Keratinocyte (primary cell): ENCODE data around the gene MYO10. TPM values are rescaled to one million over a fixed set of nuclear protein-coding genes. Genes with fewer than 3 reads are reported as not detected.

Experiments used
- DNase-seq: peaks from one replicate; pipeline ENCODE4 v3.0.0-alpha.2; 2011; ENCODE audit warnings: low read depth, missing footprints, low spot score
- FAIRE-seq: peaks from 2 replicates; lab custom pipeline; 2011; peaks lifted over from hg19 to GRCh38; lab: Jason Lieb, UNC
- H2AFZ ChIP-seq: 2 replicates; pipeline ENCODE4 v1.6.0; 2012; ENCODE audit warnings: low read length, control low read depth, inconsistent platforms; ENCODE audit not compliant: control insufficient read depth
- H3K27ac ChIP-seq: 2 replicates; pipeline ENCODE4 v1.5.1; 2011; ENCODE audit warnings: low read length; ENCODE audit not compliant: control insufficient read depth, insufficient read depth
- H3K27me3 ChIP-seq: 3 replicates; pipeline ENCODE4 v1.6.0; 2011; ENCODE audit warnings: low read length; ENCODE audit not compliant: control insufficient read depth, insufficient read depth; ENCODE audit errors: extremely low read depth
- H3K36me3 ChIP-seq, 2 experiments: 2 replicates in 1 of 2; 3 replicates in 1 of 2; pipeline ENCODE4 v1.5.1; 2011; ENCODE audit warnings: low read length in 2 of 2, mild to moderate bottlenecking in 1 of 2; ENCODE audit not compliant: control insufficient read depth in 2 of 2, insufficient read depth in 2 of 2; ENCODE audit errors: extremely low read depth in 1 of 2
- H3K4me1 ChIP-seq: 3 replicates; pipeline ENCODE4 v1.5.1; 2011; ENCODE audit warnings: low read length; ENCODE audit not compliant: control insufficient read depth, insufficient read depth; ENCODE audit errors: extremely low read depth
- H3K4me2 ChIP-seq: 3 replicates; pipeline ENCODE4 v1.6.0; 2011; ENCODE audit warnings: low read depth, low read length; ENCODE audit not compliant: control insufficient read depth, insufficient read depth; ENCODE audit errors: extremely low read depth
- H3K4me3 ChIP-seq, 3 experiments: fragments of 200-600 bp in 1 of 3; sonication (generic) in 1 of 3; 2 replicates in 2 of 3; 3 replicates in 1 of 3; pipeline ENCODE4 v1.5.1; 2011 to 2016; ENCODE audit warnings: low read length in 3 of 3, mild to moderate bottlenecking in 3 of 3, control low read depth in 2 of 3, inconsistent platforms in 1 of 3, low read depth in 1 of 3, mixed read lengths in 1 of 3, mixed run types in 1 of 3, moderate library complexity in 1 of 3; ENCODE audit not compliant: control insufficient read depth in 2 of 3, insufficient read depth in 2 of 3; ENCODE audit errors: extremely low read depth in 1 of 3
- H3K79me2 ChIP-seq: 2 replicates; pipeline ENCODE4 v1.6.0; 2012; ENCODE audit warnings: low read length; ENCODE audit not compliant: control insufficient read depth, insufficient read depth
- H3K9ac ChIP-seq: 3 replicates; pipeline ENCODE4 v1.6.0; 2011; ENCODE audit warnings: low read length; ENCODE audit not compliant: control insufficient read depth, insufficient read depth; ENCODE audit errors: extremely low read depth
- H3K9me1 ChIP-seq: 3 replicates; pipeline ENCODE4 v1.6.0; 2011; ENCODE audit warnings: low read length; ENCODE audit not compliant: control insufficient read depth, insufficient read depth; ENCODE audit errors: extremely low read depth
- H3K9me3 ChIP-seq: 2 replicates; pipeline ENCODE4 v1.5.1; 2012; ENCODE audit warnings: low read depth, low read length; ENCODE audit not compliant: control insufficient read depth
- H4K20me1 ChIP-seq: 3 replicates; pipeline ENCODE4 v1.6.0; 2011; ENCODE audit warnings: low read length; ENCODE audit not compliant: control insufficient read depth, insufficient read depth; ENCODE audit errors: extremely low read depth
- EZH2 ChIP-seq: IDR thresholded peaks from one replicate; pipeline ENCODE4 v1.6.1; 2012; ENCODE audit warnings: inconsistent platforms, mild to moderate bottlenecking, low read length, moderate library complexity
- dilution Hi-C: fragments of 300-500 bp; cut with MboI; formaldehyde crosslinking; loops from one replicate; pipeline ENCODE4 v1.7.0; 2020; ENCODE audit warnings: low sequenced_read_pairs; ENCODE audit not compliant: extremely low pct_ligation_motif_present
- polyA plus RNA-seq, 5 experiments: library from polyadenylated mRNA; depleted of rRNA in 3 of 5; stranded (reverse) in 3 of 5; stranded (forward) in 1 of 5; unstranded in 1 of 5; fragments of >200 nt; gene quantifications; 1 replicate in 1 of 5; 2 replicates in 3 of 5; 3 replicates in 1 of 5; pipeline versions ENCODE4 v1.2.1 to v1.2.3, GENCODE V29; 2011 to 2012; ENCODE audit warnings: missing spikeins in 2 of 5, low read depth in 1 of 5, low replicate concordance in 1 of 5
- TF ChIP-seq, protein P1 (sequence below), 3 experiments: IDR thresholded peaks in 1 of 3; conservative IDR thresholded peaks in 1 of 3; optimal IDR thresholded peaks in 1 of 3; 2 replicates in 2 of 3; 3 replicates in 1 of 3; pipeline versions ENCODE3 to v1.5.1; 2011; ENCODE audit warnings: low read length in 3 of 3, mild to moderate bottlenecking in 3 of 3, moderate library complexity in 2 of 3, control low read depth in 1 of 3, inconsistent platforms in 1 of 3; ENCODE audit not compliant: insufficient read depth in 2 of 3; ENCODE audit errors: extremely low read depth in 1 of 3

MYO10 gene
- polyA plus RNA-seq, 1 donor (not counting 4 experiments of a cell fraction or from before 2014, with no cell fraction given) = 22.0 TPM

GRCh38 chr5:16660982-16661381 is 275.1 kb downstream of the MYO10 start:
- Histone ChIP-seq H3K9me3 (no peaks in the 10 kb centered on the region), H3K4me1 (peaks cover 4% of the 10 kb centered on the region), H3K4me2 (no peak overlapping the region), H3K27me3 (no peaks in the 10 kb centered on the region), H3K9me1 (no peaks in the 10 kb centered on the region), H2AFZ (no peak overlapping the region), H3K4me3 (no peak overlapping the region), H3K36me3 (peaks cover 11 to 13% of the 10 kb centered on the region in 2 experiments), H3K27ac (no peak overlapping the region), H3K79me2 (no peaks in the 10 kb centered on the region), H3K9ac (no peak overlapping the region), H4K20me1 (no peaks in the 10 kb centered on the region)
- no peak for TF ChIP-seq EZH2
- TF ChIP-seq, protein P1, sequence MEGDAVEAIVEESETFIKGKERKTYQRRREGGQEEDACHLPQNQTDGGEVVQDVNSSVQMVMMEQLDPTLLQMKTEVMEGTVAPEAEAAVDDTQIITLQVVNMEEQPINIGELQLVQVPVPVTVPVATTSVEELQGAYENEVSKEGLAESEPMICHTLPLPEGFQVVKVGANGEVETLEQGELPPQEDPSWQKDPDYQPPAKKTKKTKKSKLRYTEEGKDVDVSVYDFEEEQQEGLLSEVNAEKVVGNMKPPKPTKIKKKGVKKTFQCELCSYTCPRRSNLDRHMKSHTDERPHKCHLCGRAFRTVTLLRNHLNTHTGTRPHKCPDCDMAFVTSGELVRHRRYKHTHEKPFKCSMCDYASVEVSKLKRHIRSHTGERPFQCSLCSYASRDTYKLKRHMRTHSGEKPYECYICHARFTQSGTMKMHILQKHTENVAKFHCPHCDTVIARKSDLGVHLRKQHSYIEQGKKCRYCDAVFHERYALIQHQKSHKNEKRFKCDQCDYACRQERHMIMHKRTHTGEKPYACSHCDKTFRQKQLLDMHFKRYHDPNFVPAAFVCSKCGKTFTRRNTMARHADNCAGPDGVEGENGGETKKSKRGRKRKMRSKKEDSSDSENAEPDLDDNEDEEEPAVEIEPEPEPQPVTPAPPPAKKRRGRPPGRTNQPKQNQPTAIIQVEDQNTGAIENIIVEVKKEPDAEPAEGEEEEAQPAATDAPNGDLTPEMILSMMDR (optimal IDR thresholded peaks at IDR 0.05 in 1 of 3, IDR thresholded peaks at IDR 0.05 in 1 of 3, conservative IDR thresholded peaks at IDR 0.05 in 1 of 3; ENCODE audit: extremely low read depth in 1 of 3, insufficient read depth in 2 of 3, low read length in 3 of 3) = no peak
- DNase-seq = no peak
- FAIRE-seq = no peak
- dilution Hi-C loops = no loop called here

- no peaks in the 10 kb centered on the region for H3K79me2 ChIP-seq
- DNase-seq = no peak
- TF ChIP-seq, protein P1 (optimal IDR thresholded peaks at IDR 0.05 in 1 of 3, IDR thresholded peaks at IDR 0.05 in 1 of 3, conservative IDR thresholded peaks at IDR 0.05 in 1 of 3; ENCODE audit: extremely low read depth in 1 of 3, insufficient read depth in 2 of 3, low read length in 3 of 3) = no peak
- no peak for TF ChIP-seq EZH2
- H4K20me1 ChIP-seq = no peaks in the 10 kb centered on the region
- no peaks in the 10 kb centered on the region for H3K9me1 ChIP-seq
- H3K4me1 ChIP-seq = peaks cover 4% of the 10 kb centered on the region
- H3K36me3 ChIP-seq = peaks cover 5 to 6% of the 10 kb centered on the region in 2 experiments
- H3K4me2 ChIP-seq = no peak overlapping the region
- no peaks in the 10 kb centered on the region for H3K9me3 ChIP-seq
- H3K27ac ChIP-seq = no peak overlapping the region
- H2AFZ ChIP-seq = no peak overlapping the region
- H3K27me3 ChIP-seq = no peaks in the 10 kb centered on the region
- no peak overlapping the region for H3K9ac ChIP-seq
- no peak for FAIRE-seq
- dilution Hi-C loops = no loop called here
- H3K4me3 ChIP-seq = no peak overlapping the region
Measured at GRCh38 chr5:16659536-16659935, 276.6 kb downstream of the MYO10 start.
